ENCODE results near the gene RPN2. TPM values are rescaled to one million over a fixed set of nuclear protein-coding genes. Genes with fewer than 3 reads are reported as not detected.

RPN2 gene
- total RNA-seq, 6 donors from 2014 or later = 55.5 to 193 (median 143) TPM

GRCh38 chr20:37277253-37277593 is 98.1 kb downstream of the RPN2 start:
- TF ChIP-seq POLR2A (IDR thresholded peaks at IDR 0.05) (no peak), POLR2AphosphoS5 (IDR thresholded peaks at IDR 0.05) (no peak), CTCF (IDR thresholded peaks at IDR 0.05) (no peak), EP300 (IDR thresholded peaks at IDR 0.05) (no peak)
- DNase-seq = no peak
- WGBS, 2 donors = 46 to 54% methylated on average over 2 of the region's 2 CpGs
- Histone ChIP-seq H3K4me3 (no peak overlapping the region), H3K27me3 (no peaks in the 10 kb centered on the region), H3K4me1 (peaks cover 9 to 12% (median 10%) of the 10 kb centered on the region in 4 donors), H3K36me3 (no peaks in the 10 kb centered on the region), H3K9me3 (no peaks in the 10 kb centered on the region), H3K27ac (peak overlapping the region; percentile 7 to 56 (median 30))
- no peak for ATAC-seq (ENCODE audit: low FRiP score in 2 of 2)

- Histone ChIP-seq H3K27me3 (no peaks in the 10 kb centered on the region), H3K27ac (no peak overlapping the region), H3K36me3 (no peaks in the 10 kb centered on the region), H3K9me3 (no peaks in the 10 kb centered on the region), H3K4me3 (no peak overlapping the region), H3K4me1 (peaks cover 9 to 12% (median 10%) of the 10 kb centered on the region in 4 donors)
- no peak for TF ChIP-seq EP300 (IDR thresholded peaks at IDR 0.05)
- TF ChIP-seq CTCF (IDR thresholded peaks at IDR 0.05) = no peak
- TF ChIP-seq POLR2AphosphoS5 (IDR thresholded peaks at IDR 0.05) = no peak
- no peak for TF ChIP-seq POLR2A (IDR thresholded peaks at IDR 0.05)
- ATAC-seq (ENCODE audit: low FRiP score in 2 of 2) = no peak
- WGBS, 2 donors = 62% methylated on average over 12 of the region's 12 CpGs
- DNase-seq = no peak
Observed at GRCh38 chr20:37278966-37279590, 99.9 kb downstream of the RPN2 start.

GRCh38 chr20:37279820-37280219 is 100.7 kb downstream of the RPN2 start:
- H3K4me3 ChIP-seq = no peak overlapping the region
- H3K27me3 ChIP-seq = no peaks in the 10 kb centered on the region
- H3K27ac ChIP-seq = no peak overlapping the region
- no peak for TF ChIP-seq EP300 (IDR thresholded peaks at IDR 0.05)
- H3K36me3 ChIP-seq = no peaks in the 10 kb centered on the region
- no peak for ATAC-seq (ENCODE audit: low FRiP score in 2 of 2)
- 83 to 86% methylated on average over 5 to 7 of the region's 8 CpGs for WGBS, 2 donors
- no peak for DNase-seq
- H3K4me1 ChIP-seq = peaks cover 9 to 12% (median 10%) of the 10 kb centered on the region in 4 donors
- no peaks in the 10 kb centered on the region for H3K9me3 ChIP-seq

GRCh38 chr20:37280403-37280802 is 101.3 kb downstream of the RPN2 start:
- no peaks in the 10 kb centered on the region for H3K36me3 ChIP-seq
- DNase-seq (no peak), ATAC-seq (ENCODE audit: low FRiP score in 2 of 2) (no peak)
- H3K9me3 ChIP-seq = no peaks in the 10 kb centered on the region
- no peaks in the 10 kb centered on the region for H3K27me3 ChIP-seq
- no peak overlapping the region for H3K4me3 ChIP-seq
- peaks cover 9 to 12% (median 10%) of the 10 kb centered on the region in 4 donors for H3K4me1 ChIP-seq
- TF ChIP-seq POLR2AphosphoS5 (IDR thresholded peaks at IDR 0.05) (no peak), CTCF (IDR thresholded peaks at IDR 0.05) (no peak), POLR2A (IDR thresholded peaks at IDR 0.05) (no peak), EP300 (IDR thresholded peaks at IDR 0.05) (no peak)
- 75 to 77% methylated on average over 8 of the region's 8 CpGs for WGBS, 2 donors
- H3K27ac ChIP-seq = no peak overlapping the region

- H3K4me3 ChIP-seq = no peak overlapping the region
- peak in 1 of 2 donors; percentile 61 for ATAC-seq (ENCODE audit: low FRiP score in 2 of 2)
- peaks cover 0 to 1% (median 0%) of the 10 kb centered on the region in 4 donors for H3K4me1 ChIP-seq
- DNase-seq = no peak
- TF ChIP-seq EP300 (IDR thresholded peaks at IDR 0.05) = no peak
- TF ChIP-seq CTCF (IDR thresholded peaks at IDR 0.05) = no peak
- no peak for TF ChIP-seq POLR2A (IDR thresholded peaks at IDR 0.05)
- no peak for TF ChIP-seq POLR2AphosphoS5 (IDR thresholded peaks at IDR 0.05)
- H3K9me3 ChIP-seq = no peaks in the 10 kb centered on the region
- no peaks in the 10 kb centered on the region for H3K36me3 ChIP-seq
- H3K27ac ChIP-seq = no peak overlapping the region
- H3K27me3 ChIP-seq = no peaks in the 10 kb centered on the region
- 74 to 82% methylated on average over 6 of the region's 6 CpGs for WGBS, 2 donors
Observed at GRCh38 chr20:37282556-37282955, 103.4 kb downstream of the RPN2 start.

Data from upper lobe of left lung (tissue), 6 donors.